Measurements from ENCODE around the gene PRR30. TPM values are rescaled to one million over a fixed set of nuclear protein-coding genes. Genes with fewer than 3 reads are reported as not detected.

Gene PRR30
- total RNA-seq, 1 donor from 2014 or later = not detected

GRCh38 chr2:27134781-27135477, 4.3 kb downstream of the PRR30 start:
- DNase-seq (ENCODE audit: low read depth) = no peak
- peak overlapping the region; percentile 75 for H3K4me3 ChIP-seq (ENCODE audit: low read depth, low read length)
- TF ChIP-seq CTCF (conservative IDR thresholded peaks at IDR 0.05; ENCODE audit: low read depth, low read length) = no peak

- DNase-seq (ENCODE audit: low read depth) = peak; percentile 9
- peak within 1 kb of the TSS; percentile 75 for H3K4me3 ChIP-seq (ENCODE audit: low read depth, low read length)
- peak; percentile 35 for TF ChIP-seq CTCF (conservative IDR thresholded peaks at IDR 0.05; ENCODE audit: low read depth, low read length)
Measured at GRCh38 chr2:27133905-27134780, 5.1 kb downstream of the PRR30 start, which contains the start of gene PREB. PREB (minus strand) TSS chr2:27134636; CDS start chr2:27134421, 215 bp downstream.

- H3K4me3 ChIP-seq (ENCODE audit: low read depth, low read length) = peak overlapping the region; percentile 75
- no peak for DNase-seq (ENCODE audit: low read depth)
- TF ChIP-seq CTCF (conservative IDR thresholded peaks at IDR 0.05; ENCODE audit: low read depth, low read length) = no peak
Measured at GRCh38 chr2:27133195-27133875, 5.9 kb downstream of the PRR30 start.

GRCh38 chr2:27131429-27131828, 7.8 kb downstream of the PRR30 start:
- no peak overlapping the region for H3K4me3 ChIP-seq (ENCODE audit: low read depth, low read length)
- DNase-seq (ENCODE audit: low read depth) = no peak
- no peak for TF ChIP-seq CTCF (conservative IDR thresholded peaks at IDR 0.05; ENCODE audit: low read depth, low read length)

- no peak for TF ChIP-seq CTCF (conservative IDR thresholded peaks at IDR 0.05; ENCODE audit: low read depth, low read length)
- no peak overlapping the region for H3K4me3 ChIP-seq (ENCODE audit: low read depth, low read length)
- DNase-seq (ENCODE audit: low read depth) = no peak
Measured at GRCh38 chr2:27130396-27130795, 8.8 kb downstream of the PRR30 start.

GRCh38 chr2:27128668-27129571, 10.3 kb downstream of the PRR30 start:
- no peak for TF ChIP-seq CTCF (conservative IDR thresholded peaks at IDR 0.05; ENCODE audit: low read depth, low read length)
- no peak overlapping the region for H3K4me3 ChIP-seq (ENCODE audit: low read depth, low read length)
- no peak for DNase-seq (ENCODE audit: low read depth)
